ENCODE results near the gene NHSL2. TPM values are rescaled to one million over a fixed set of nuclear protein-coding genes. Genes with fewer than 3 reads are reported as not detected.

NHSL2 gene
- polyA plus RNA-seq, 1 of the 3 experiments (the other 2 are of a cell fraction): 0.61 TPM

DNA sequence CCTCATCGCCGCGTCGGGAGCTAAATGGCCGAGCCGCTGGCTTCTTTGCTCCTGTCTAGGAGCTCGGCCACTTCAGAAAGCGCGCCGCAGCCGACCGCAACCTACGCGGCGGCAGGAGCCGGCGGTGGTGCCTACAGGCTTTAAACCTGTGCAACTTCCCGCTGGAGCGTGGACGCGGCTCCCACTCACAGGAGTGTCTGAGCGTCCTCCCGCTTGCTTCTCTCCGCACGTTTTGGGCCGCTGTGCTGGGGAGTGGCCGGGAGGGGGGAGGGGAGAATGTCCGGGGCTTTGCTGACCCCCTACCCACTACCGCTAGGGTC lies 1.0 kb downstream of the NHSL2 start:
- Histone ChIP-seq H3K9me3 (no peaks in the 10 kb centered on the region), H3K4me1 (ENCODE audit: control insufficient read depth in 1 of 2, insufficient read depth in 2 of 2, low read depth in 1 of 2, low read length in 1 of 2) (no peaks in the 10 kb centered on the region), H3K4me3 (ENCODE audit: low read depth in 2 of 2, low read length in 1 of 2) (no peak overlapping the region), H3K27me3 (ENCODE audit: insufficient read depth) (peaks cover 47% of the 10 kb centered on the region), H3K9ac (no peak overlapping the region), H3K9me2 (no peaks in the 10 kb centered on the region), H3K4me2 (no peak overlapping the region), H4K20me1 (ENCODE audit: insufficient read depth) (no peaks in the 10 kb centered on the region), H3K36me3 (replicated peaks in 1 of 2; ENCODE audit: control insufficient read depth in 1 of 2, insufficient read depth in 2 of 2, low read length in 1 of 2) (no peaks in the 10 kb centered on the region), H3K79me2 (ENCODE audit: insufficient read depth) (no peaks in the 10 kb centered on the region), H3K27ac (ENCODE audit: low read depth in 2 of 2, low read length in 1 of 2) (no peak overlapping the region), H2AFZ (ENCODE audit: low read depth) (no peak overlapping the region), H3F3A (replicated peaks; ENCODE audit: insufficient read depth) (no peaks in the 10 kb centered on the region)
- ChIA-PET POLR2A (no interaction called here), CTCF (interaction anchor here (1.5 kb wide), 1 partner anchor 14 kb away, joined by 4 read pairs; no protein-coding TSS in a partner anchor)
- DNase-seq: no peak
- 7% methylated on average over 5 of the region's 29 CpGs for WGBS (ENCODE audit: low lambda C conversion rate)
- no peak for TF ChIP-seq TEAD4 (IDR thresholded peaks at IDR 0.05; ENCODE audit: borderline replicate concordance, insufficient read depth)
- no peak for TF ChIP-seq RFX5 (IDR thresholded peaks at IDR 0.05; ENCODE audit: low read length)
- TF ChIP-seq EZH2phosphoT487 (IDR thresholded peaks at IDR 0.05; ENCODE audit: borderline replicate concordance, low read depth): no peak
- no peak for TF ChIP-seq ELF1 (IDR thresholded peaks at IDR 0.05)
- no peak for TF ChIP-seq FOXJ3 (CRISPR knock-in tag; IDR thresholded peaks at IDR 0.05)
- no peak for TF ChIP-seq RXRA (IDR thresholded peaks at IDR 0.05; ENCODE audit: borderline replicate concordance, low read depth)
- no peak for TF ChIP-seq TAF1 (IDR thresholded peaks at IDR 0.05; ENCODE audit: borderline replicate concordance, low read depth, low read length)
- no peak for TF ChIP-seq NRF1 (IDR thresholded peaks at IDR 0.05; ENCODE audit: low read depth, low read length)
- no peak for TF ChIP-seq MXI1 (IDR thresholded peaks at IDR 0.05; ENCODE audit: low read depth, low read length)
- no peak for TF ChIP-seq FOSL2 (IDR thresholded peaks at IDR 0.05; ENCODE audit: borderline replicate concordance, low read depth)
- no peak for TF ChIP-seq FOXM1 (IDR thresholded peaks at IDR 0.05; ENCODE audit: low read depth)
- TF ChIP-seq SIN3A (IDR thresholded peaks at IDR 0.05; ENCODE audit: borderline replicate concordance, low read depth, low read length): no peak

DNA sequence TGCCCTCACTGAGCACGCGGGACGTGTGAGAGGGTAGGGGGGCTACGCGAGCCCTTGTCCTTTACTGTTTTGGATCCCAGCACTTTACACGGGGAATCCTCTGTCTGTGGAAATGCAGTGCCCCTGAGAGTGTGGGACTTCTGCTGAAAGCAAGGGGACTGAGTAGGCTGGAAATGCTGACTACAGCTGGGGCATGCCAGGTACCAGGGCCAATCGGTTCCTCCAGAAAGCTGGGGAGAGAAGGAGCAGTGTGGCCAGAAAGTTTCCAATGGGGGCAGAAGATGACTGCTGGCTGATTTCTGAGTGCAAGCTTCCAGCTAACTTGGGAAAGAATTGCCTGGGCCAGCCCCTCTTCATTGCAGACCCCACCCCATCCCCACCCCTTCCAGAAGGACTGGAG lies 1.5 kb downstream of the NHSL2 start:
- ChIA-PET POLR2A (no interaction called here), CTCF (interaction anchor here (1.5 kb wide), 1 partner anchor 14 kb away, joined by 4 read pairs; no protein-coding TSS in a partner anchor)
- 55% methylated on average over 7 of the region's 7 CpGs for WGBS (ENCODE audit: low lambda C conversion rate)
- Histone ChIP-seq H3K4me3 (ENCODE audit: low read depth in 2 of 2, low read length in 1 of 2) (no peak overlapping the region), H3K4me1 (ENCODE audit: control insufficient read depth in 1 of 2, insufficient read depth in 2 of 2, low read depth in 1 of 2, low read length in 1 of 2) (no peaks in the 10 kb centered on the region), H3K9ac (no peak overlapping the region), H3K9me2 (no peaks in the 10 kb centered on the region), H3F3A (replicated peaks; ENCODE audit: insufficient read depth) (no peaks in the 10 kb centered on the region), H3K4me2 (no peak overlapping the region), H3K27ac (ENCODE audit: low read depth in 2 of 2, low read length in 1 of 2) (no peak overlapping the region), H3K9me3 (no peaks in the 10 kb centered on the region), H4K20me1 (ENCODE audit: insufficient read depth) (no peaks in the 10 kb centered on the region), H3K27me3 (ENCODE audit: insufficient read depth) (peaks cover 47% of the 10 kb centered on the region), H2AFZ (ENCODE audit: low read depth) (no peak overlapping the region), H3K36me3 (replicated peaks in 1 of 2; ENCODE audit: control insufficient read depth in 1 of 2, insufficient read depth in 2 of 2, low read length in 1 of 2) (no peaks in the 10 kb centered on the region), H3K79me2 (ENCODE audit: insufficient read depth) (no peaks in the 10 kb centered on the region)
- TF ChIP-seq MXI1 (IDR thresholded peaks at IDR 0.05; ENCODE audit: low read depth, low read length): no peak
- TF ChIP-seq, protein P1, sequence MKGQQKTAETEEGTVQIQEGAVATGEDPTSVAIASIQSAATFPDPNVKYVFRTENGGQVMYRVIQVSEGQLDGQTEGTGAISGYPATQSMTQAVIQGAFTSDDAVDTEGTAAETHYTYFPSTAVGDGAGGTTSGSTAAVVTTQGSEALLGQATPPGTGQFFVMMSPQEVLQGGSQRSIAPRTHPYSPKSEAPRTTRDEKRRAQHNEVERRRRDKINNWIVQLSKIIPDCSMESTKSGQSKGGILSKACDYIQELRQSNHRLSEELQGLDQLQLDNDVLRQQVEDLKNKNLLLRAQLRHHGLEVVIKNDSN (IDR thresholded peaks at IDR 0.05; ENCODE audit: borderline replicate concordance, low read depth): no peak
- TF ChIP-seq NFIC (IDR thresholded peaks at IDR 0.05; ENCODE audit: borderline replicate concordance): no peak
- TF ChIP-seq TEAD4 (IDR thresholded peaks at IDR 0.05; ENCODE audit: borderline replicate concordance, insufficient read depth): no peak
- TF ChIP-seq EZH2phosphoT487 (IDR thresholded peaks at IDR 0.05; ENCODE audit: borderline replicate concordance, low read depth): no peak
- TF ChIP-seq, protein P2, sequence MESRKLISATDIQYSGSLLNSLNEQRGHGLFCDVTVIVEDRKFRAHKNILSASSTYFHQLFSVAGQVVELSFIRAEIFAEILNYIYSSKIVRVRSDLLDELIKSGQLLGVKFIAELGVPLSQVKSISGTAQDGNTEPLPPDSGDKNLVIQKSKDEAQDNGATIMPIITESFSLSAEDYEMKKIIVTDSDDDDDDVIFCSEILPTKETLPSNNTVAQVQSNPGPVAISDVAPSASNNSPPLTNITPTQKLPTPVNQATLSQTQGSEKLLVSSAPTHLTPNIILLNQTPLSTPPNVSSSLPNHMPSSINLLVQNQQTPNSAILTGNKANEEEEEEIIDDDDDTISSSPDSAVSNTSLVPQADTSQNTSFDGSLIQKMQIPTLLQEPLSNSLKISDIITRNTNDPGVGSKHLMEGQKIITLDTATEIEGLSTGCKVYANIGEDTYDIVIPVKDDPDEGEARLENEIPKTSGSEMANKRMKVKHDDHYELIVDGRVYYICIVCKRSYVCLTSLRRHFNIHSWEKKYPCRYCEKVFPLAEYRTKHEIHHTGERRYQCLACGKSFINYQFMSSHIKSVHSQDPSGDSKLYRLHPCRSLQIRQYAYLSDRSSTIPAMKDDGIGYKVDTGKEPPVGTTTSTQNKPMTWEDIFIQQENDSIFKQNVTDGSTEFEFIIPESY (IDR thresholded peaks at IDR 0.05; ENCODE audit: borderline replicate concordance, low read depth): no peak
- no peak for TF ChIP-seq GATA2 (CRISPR knock-in tag; IDR thresholded peaks at IDR 0.05)
- no peak for TF ChIP-seq ELF1 (IDR thresholded peaks at IDR 0.05)
- TF ChIP-seq, protein P3, sequence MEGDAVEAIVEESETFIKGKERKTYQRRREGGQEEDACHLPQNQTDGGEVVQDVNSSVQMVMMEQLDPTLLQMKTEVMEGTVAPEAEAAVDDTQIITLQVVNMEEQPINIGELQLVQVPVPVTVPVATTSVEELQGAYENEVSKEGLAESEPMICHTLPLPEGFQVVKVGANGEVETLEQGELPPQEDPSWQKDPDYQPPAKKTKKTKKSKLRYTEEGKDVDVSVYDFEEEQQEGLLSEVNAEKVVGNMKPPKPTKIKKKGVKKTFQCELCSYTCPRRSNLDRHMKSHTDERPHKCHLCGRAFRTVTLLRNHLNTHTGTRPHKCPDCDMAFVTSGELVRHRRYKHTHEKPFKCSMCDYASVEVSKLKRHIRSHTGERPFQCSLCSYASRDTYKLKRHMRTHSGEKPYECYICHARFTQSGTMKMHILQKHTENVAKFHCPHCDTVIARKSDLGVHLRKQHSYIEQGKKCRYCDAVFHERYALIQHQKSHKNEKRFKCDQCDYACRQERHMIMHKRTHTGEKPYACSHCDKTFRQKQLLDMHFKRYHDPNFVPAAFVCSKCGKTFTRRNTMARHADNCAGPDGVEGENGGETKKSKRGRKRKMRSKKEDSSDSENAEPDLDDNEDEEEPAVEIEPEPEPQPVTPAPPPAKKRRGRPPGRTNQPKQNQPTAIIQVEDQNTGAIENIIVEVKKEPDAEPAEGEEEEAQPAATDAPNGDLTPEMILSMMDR (IDR thresholded peaks at IDR 0.05): no peak
- no peak for TF ChIP-seq EP300 (IDR thresholded peaks at IDR 0.05; ENCODE audit: borderline replicate concordance in 1 of 2, low read depth in 1 of 2, low read length in 1 of 2)
- no peak for TF ChIP-seq CHD2 (IDR thresholded peaks at IDR 0.05; ENCODE audit: low read length, partially characterized antibody)
- TF ChIP-seq RFX5 (IDR thresholded peaks at IDR 0.05; ENCODE audit: low read length): no peak
- no peak for TF ChIP-seq FOXJ3 (CRISPR knock-in tag; IDR thresholded peaks at IDR 0.05)
- no peak for DNase-seq
